Keratinocyte (primary cell): Measurements from ENCODE around the gene DENND1C. TPM values are rescaled to one million over a fixed set of nuclear protein-coding genes. Genes with fewer than 3 reads are reported as not detected.

ENCODE experiments used
- DNase-seq: peaks from one replicate; pipeline ENCODE4 v3.0.0-alpha.2; 2011; ENCODE audit warnings: low read depth, missing footprints, low spot score
- FAIRE-seq: peaks from 2 replicates; lab custom pipeline; 2011; peaks lifted over from hg19 to GRCh38; lab: Jason Lieb, UNC
- H2AFZ ChIP-seq: 2 replicates; pipeline ENCODE4 v1.6.0; 2012; ENCODE audit warnings: low read length, control low read depth, inconsistent platforms; ENCODE audit not compliant: control insufficient read depth
- H3K27ac ChIP-seq: 2 replicates; pipeline ENCODE4 v1.5.1; 2011; ENCODE audit warnings: low read length; ENCODE audit not compliant: control insufficient read depth, insufficient read depth
- H3K27me3 ChIP-seq: 3 replicates; pipeline ENCODE4 v1.6.0; 2011; ENCODE audit warnings: low read length; ENCODE audit not compliant: control insufficient read depth, insufficient read depth; ENCODE audit errors: extremely low read depth
- H3K36me3 ChIP-seq, 2 experiments: 2 replicates in 1 of 2; 3 replicates in 1 of 2; pipeline ENCODE4 v1.5.1; 2011; ENCODE audit warnings: low read length in 2 of 2, mild to moderate bottlenecking in 1 of 2; ENCODE audit not compliant: control insufficient read depth in 2 of 2, insufficient read depth in 2 of 2; ENCODE audit errors: extremely low read depth in 1 of 2
- H3K4me1 ChIP-seq: 3 replicates; pipeline ENCODE4 v1.5.1; 2011; ENCODE audit warnings: low read length; ENCODE audit not compliant: control insufficient read depth, insufficient read depth; ENCODE audit errors: extremely low read depth
- H3K4me2 ChIP-seq: 3 replicates; pipeline ENCODE4 v1.6.0; 2011; ENCODE audit warnings: low read depth, low read length; ENCODE audit not compliant: control insufficient read depth, insufficient read depth; ENCODE audit errors: extremely low read depth
- H3K4me3 ChIP-seq, 3 experiments: fragments of 200-600 bp in 1 of 3; sonication (generic) in 1 of 3; 2 replicates in 2 of 3; 3 replicates in 1 of 3; pipeline ENCODE4 v1.5.1; 2011 to 2016; ENCODE audit warnings: low read length in 3 of 3, mild to moderate bottlenecking in 3 of 3, control low read depth in 2 of 3, inconsistent platforms in 1 of 3, low read depth in 1 of 3, mixed read lengths in 1 of 3, mixed run types in 1 of 3, moderate library complexity in 1 of 3; ENCODE audit not compliant: control insufficient read depth in 2 of 3, insufficient read depth in 2 of 3; ENCODE audit errors: extremely low read depth in 1 of 3
- H3K79me2 ChIP-seq: 2 replicates; pipeline ENCODE4 v1.6.0; 2012; ENCODE audit warnings: low read length; ENCODE audit not compliant: control insufficient read depth, insufficient read depth
- H3K9ac ChIP-seq: 3 replicates; pipeline ENCODE4 v1.6.0; 2011; ENCODE audit warnings: low read length; ENCODE audit not compliant: control insufficient read depth, insufficient read depth; ENCODE audit errors: extremely low read depth
- H3K9me1 ChIP-seq: 3 replicates; pipeline ENCODE4 v1.6.0; 2011; ENCODE audit warnings: low read length; ENCODE audit not compliant: control insufficient read depth, insufficient read depth; ENCODE audit errors: extremely low read depth
- H3K9me3 ChIP-seq: 2 replicates; pipeline ENCODE4 v1.5.1; 2012; ENCODE audit warnings: low read depth, low read length; ENCODE audit not compliant: control insufficient read depth
- H4K20me1 ChIP-seq: 3 replicates; pipeline ENCODE4 v1.6.0; 2011; ENCODE audit warnings: low read length; ENCODE audit not compliant: control insufficient read depth, insufficient read depth; ENCODE audit errors: extremely low read depth
- CTCF ChIP-seq, 3 experiments: IDR thresholded peaks in 1 of 3; conservative IDR thresholded peaks in 1 of 3; optimal IDR thresholded peaks in 1 of 3; 2 replicates in 2 of 3; 3 replicates in 1 of 3; pipeline versions ENCODE3 to v1.5.1; 2011; ENCODE audit warnings: low read length in 3 of 3, mild to moderate bottlenecking in 3 of 3, moderate library complexity in 2 of 3, control low read depth in 1 of 3, inconsistent platforms in 1 of 3; ENCODE audit not compliant: insufficient read depth in 2 of 3; ENCODE audit errors: extremely low read depth in 1 of 3
- EZH2 ChIP-seq: IDR thresholded peaks from one replicate; pipeline ENCODE4 v1.6.1; 2012; ENCODE audit warnings: inconsistent platforms, mild to moderate bottlenecking, low read length, moderate library complexity
- dilution Hi-C: fragments of 300-500 bp; cut with MboI; formaldehyde crosslinking; loops from one replicate; pipeline ENCODE4 v1.7.0; 2020; ENCODE audit warnings: low sequenced_read_pairs; ENCODE audit not compliant: extremely low pct_ligation_motif_present
- polyA plus RNA-seq, 5 experiments: library from polyadenylated mRNA; depleted of rRNA in 3 of 5; stranded (reverse) in 3 of 5; stranded (forward) in 1 of 5; unstranded in 1 of 5; fragments of >200 nt; gene quantifications; 1 replicate in 1 of 5; 2 replicates in 3 of 5; 3 replicates in 1 of 5; pipeline versions ENCODE4 v1.2.1 to v1.2.3, GENCODE V29; 2011 to 2012; ENCODE audit warnings: missing spikeins in 2 of 5, low read depth in 1 of 5, low replicate concordance in 1 of 5

The DENND1C gene
- polyA plus RNA-seq, 1 donor (not counting 4 experiments of a cell fraction or from before 2014, with no cell fraction given) = 0.09 TPM

- Histone ChIP-seq H4K20me1 (no peaks in the 10 kb centered on the region), H3K36me3 (peaks cover 0 to 6% of the 10 kb centered on the region in 2 experiments), H3K79me2 (no peaks in the 10 kb centered on the region), H3K9me1 (no peaks in the 10 kb centered on the region), H2AFZ (no peak overlapping the region), H3K4me1 (peaks cover 5% of the 10 kb centered on the region), H3K4me2 (no peak overlapping the region), H3K9ac (no peak overlapping the region), H3K27me3 (peaks cover 11% of the 10 kb centered on the region), H3K4me3 (no peak overlapping the region), H3K9me3 (no peaks in the 10 kb centered on the region), H3K27ac (no peak overlapping the region)
- TF ChIP-seq EZH2 (no peak), CTCF (optimal IDR thresholded peaks at IDR 0.05 in 1 of 3, IDR thresholded peaks at IDR 0.05 in 1 of 3, conservative IDR thresholded peaks at IDR 0.05 in 1 of 3; ENCODE audit: extremely low read depth in 1 of 3, insufficient read depth in 2 of 3, low read length in 3 of 3) (no peak)
- DNase-seq = no peak
- dilution Hi-C loops = no loop called here
- FAIRE-seq = no peak
Observed at GRCh38 chr19:6471076-6471475, 10.5 kb downstream of the DENND1C start.

- Histone ChIP-seq H3K4me1 (no peaks in the 10 kb centered on the region), H3K4me3 (no peak overlapping the region), H3K4me2 (no peak overlapping the region), H3K27me3 (peaks cover 2% of the 10 kb centered on the region), H3K79me2 (no peaks in the 10 kb centered on the region), H3K36me3 (peaks cover 0 to 6% of the 10 kb centered on the region in 2 experiments), H3K9ac (no peak overlapping the region), H2AFZ (no peak overlapping the region), H4K20me1 (no peaks in the 10 kb centered on the region), H3K27ac (no peak overlapping the region), H3K9me1 (no peaks in the 10 kb centered on the region), H3K9me3 (no peaks in the 10 kb centered on the region)
- DNase-seq = no peak
- FAIRE-seq = no peak
- dilution Hi-C loops = no loop called here
- TF ChIP-seq EZH2 (no peak), CTCF (optimal IDR thresholded peaks at IDR 0.05 in 1 of 3, IDR thresholded peaks at IDR 0.05 in 1 of 3, conservative IDR thresholded peaks at IDR 0.05 in 1 of 3; ENCODE audit: extremely low read depth in 1 of 3, insufficient read depth in 2 of 3, low read length in 3 of 3) (no peak)
Observed at GRCh38 chr19:6470173-6470572, 11.4 kb downstream of the DENND1C start.
